Mesenchymal stem cell (in vitro differentiated cells and primary cell): ENCODE data around the gene KLHDC7B.
A peak's percentile ranks its signal among the peaks of the same experiment; 100 is the strongest.

ENCODE experiments used
- DNase-seq: peaks from one replicate; pipeline ENCODE4 v3.0.0-alpha.2; 2013
- H2AFZ ChIP-seq: one replicate; pipeline ENCODE4 v1.6.1; 2013; ENCODE audit warnings: low read depth, mild to moderate bottlenecking, control low read depth, inconsistent platforms, low read length, moderate library complexity
- H2AK5ac ChIP-seq: 2 replicates; pipeline ENCODE4 v1.6.1; 2013; ENCODE audit warnings: low read length, moderate library complexity, mild to moderate bottlenecking, inconsistent platforms; ENCODE audit not compliant: severe bottlenecking
- H2BK120ac ChIP-seq: one replicate; pipeline ENCODE4 v1.6.1; 2013; ENCODE audit warnings: low read depth, mild to moderate bottlenecking, inconsistent platforms, low read length, moderate library complexity
- H2BK12ac ChIP-seq, 2 experiments: one replicate each; pipeline ENCODE4 v1.6.1; 2013; ENCODE audit warnings: inconsistent platforms in 2 of 2, low read length in 2 of 2, mild to moderate bottlenecking in 2 of 2, moderate library complexity in 2 of 2, control low read depth in 1 of 2
- H2BK15ac ChIP-seq: one replicate; pipeline ENCODE4 v1.6.1; 2013; ENCODE audit warnings: mild to moderate bottlenecking, low read depth, inconsistent platforms; ENCODE audit not compliant: poor library complexity, severe bottlenecking
- H2BK5ac ChIP-seq: 2 replicates; pipeline ENCODE4 v1.6.1; 2013; ENCODE audit warnings: low read depth, mild to moderate bottlenecking, low read length, control low read depth, inconsistent platforms; ENCODE audit not compliant: poor library complexity, severe bottlenecking
- H3K14ac ChIP-seq, 2 experiments: one replicate each; pipeline ENCODE4 v1.6.1; 2013; ENCODE audit warnings: inconsistent platforms in 2 of 2, low read length in 2 of 2, control low read depth in 1 of 2, mild to moderate bottlenecking in 1 of 2, moderate library complexity in 1 of 2
- H3K18ac ChIP-seq, 2 experiments: one replicate each; pipeline ENCODE4 v1.6.1; 2013; ENCODE audit warnings: inconsistent platforms in 2 of 2, low read length in 2 of 2, control low read depth in 1 of 2, low read depth in 1 of 2, mild to moderate bottlenecking in 1 of 2
- H3K23ac ChIP-seq, 2 experiments: one replicate each; pipeline ENCODE4 v1.6.1; 2013; ENCODE audit warnings: inconsistent platforms in 2 of 2, low read length in 2 of 2, mild to moderate bottlenecking in 2 of 2, moderate library complexity in 2 of 2, control low read depth in 1 of 2
- H3K27ac ChIP-seq: 2 replicates; pipeline ENCODE4 v1.5.1; 2013; ENCODE audit warnings: mild to moderate bottlenecking, moderate library complexity, low read length, control low read depth, inconsistent platforms; ENCODE audit not compliant: poor library complexity, severe bottlenecking
- H3K27me3 ChIP-seq, 2 experiments: 2 replicates each; pipeline versions ENCODE4 v1.6.1 to v1.7.0; 2013; ENCODE audit warnings: low read length in 2 of 2, mild to moderate bottlenecking in 2 of 2, moderate library complexity in 2 of 2, control low read depth in 1 of 2, inconsistent platforms in 1 of 2; ENCODE audit not compliant: control insufficient read depth in 1 of 2, insufficient read depth in 1 of 2
- H3K36me3 ChIP-seq, 2 experiments: 2 replicates each; pipeline versions ENCODE4 v1.6.1 to v1.7.0; 2013; ENCODE audit warnings: low read length in 2 of 2, control low read depth in 1 of 2, inconsistent platforms in 1 of 2, low read depth in 1 of 2, mild to moderate bottlenecking in 1 of 2; ENCODE audit not compliant: insufficient read depth in 2 of 2, control insufficient read depth in 1 of 2
- H3K4ac ChIP-seq, 2 experiments: one replicate each; pipeline ENCODE4 v1.6.1; 2013; ENCODE audit warnings: inconsistent platforms in 2 of 2, low read length in 2 of 2, mild to moderate bottlenecking in 2 of 2, moderate library complexity in 2 of 2, control low read depth in 1 of 2, low read depth in 1 of 2
- H3K4me1 ChIP-seq: 2 replicates; pipeline ENCODE4 v1.6.1; 2013; ENCODE audit warnings: low read depth, low read length, control low read depth; ENCODE audit not compliant: control insufficient read depth, insufficient read depth
- H3K4me2 ChIP-seq: 2 replicates; pipeline ENCODE4 v1.6.1; 2013; ENCODE audit warnings: low read length, mild to moderate bottlenecking, inconsistent platforms; ENCODE audit not compliant: poor library complexity, severe bottlenecking
- H3K4me3 ChIP-seq, 2 experiments: 2 replicates each; pipeline versions ENCODE4 v1.5.1 to v1.7.0; 2013; ENCODE audit warnings: low read length in 2 of 2, mild to moderate bottlenecking in 2 of 2, control low read depth in 1 of 2, low read depth in 1 of 2; ENCODE audit not compliant: insufficient read depth in 1 of 2
- H3K79me1 ChIP-seq: replicated peaks from 2 replicates; pipeline ENCODE4 v1.6.1; 2013; ENCODE audit warnings: mild to moderate bottlenecking, control low read depth, low read length, inconsistent platforms; ENCODE audit not compliant: poor library complexity, severe bottlenecking
- H3K9ac ChIP-seq: 2 replicates; pipeline ENCODE4 v1.7.0; 2013; ENCODE audit warnings: mild to moderate bottlenecking, low read length, moderate library complexity
- H3K9me3 ChIP-seq: 2 replicates; pipeline ENCODE4 v1.7.0; 2013; ENCODE audit warnings: mild to moderate bottlenecking, low read length; ENCODE audit not compliant: control insufficient read depth
- H4K8ac ChIP-seq: one replicate; pipeline ENCODE4 v1.6.1; 2013; ENCODE audit warnings: inconsistent platforms, mild to moderate bottlenecking, low read length, moderate library complexity
- H4K91ac ChIP-seq: one replicate; pipeline ENCODE4 v1.6.1; 2013; ENCODE audit warnings: mild to moderate bottlenecking, low read length, inconsistent platforms
- WGBS: methylation state at CpG from one replicate; pipeline ENCODE4 v1.1.7; 2013; ENCODE audit warnings: mixed read lengths; 5-methylcytosine and 5-hydroxymethylcytosine counted together

The KLHDC7B gene

GRCh38 chr22:50553310-50553709 lies 7.6 kb downstream of the KLHDC7B start:
- 78% methylated on average over 8 of the region's 8 CpGs for WGBS
- H3K4ac ChIP-seq: no peak overlapping the region
- H3K9ac ChIP-seq: no peak overlapping the region
- H2AK5ac ChIP-seq: no peak overlapping the region
- no peak overlapping the region for H3K14ac ChIP-seq
- no peak overlapping the region for H2BK12ac ChIP-seq
- DNase-seq: no peak
- H2BK5ac ChIP-seq: no peak overlapping the region
- H2AFZ ChIP-seq: no peak overlapping the region
- H3K4me3 ChIP-seq: no peak overlapping the region
- no peak overlapping the region for H4K8ac ChIP-seq
- no peaks in the 10 kb centered on the region for H3K4me1 ChIP-seq
- no peak overlapping the region for H3K4me2 ChIP-seq
- H3K27me3 ChIP-seq: peaks cover 15 to 48% of the 10 kb centered on the region in 2 experiments
- H4K91ac ChIP-seq: no peak overlapping the region
- no peak overlapping the region for H3K23ac ChIP-seq
- no peaks in the 10 kb centered on the region for H3K79me1 ChIP-seq
- no peak overlapping the region for H2BK120ac ChIP-seq
- H3K36me3 ChIP-seq: no peaks in the 10 kb centered on the region
- H2BK15ac ChIP-seq: no peak overlapping the region
- no peaks in the 10 kb centered on the region for H3K9me3 ChIP-seq
- no peak overlapping the region for H3K27ac ChIP-seq
- H3K18ac ChIP-seq: no peak overlapping the region

- no peak overlapping the region for H2BK15ac ChIP-seq
- no peak for DNase-seq
- no peaks in the 10 kb centered on the region for H3K4me1 ChIP-seq
- H3K14ac ChIP-seq: no peak overlapping the region
- no peak overlapping the region for H3K23ac ChIP-seq
- no peak overlapping the region for H3K18ac ChIP-seq
- no peak overlapping the region for H2BK120ac ChIP-seq
- H2AFZ ChIP-seq: no peak overlapping the region
- H3K4ac ChIP-seq: no peak overlapping the region
- no peak overlapping the region for H2BK12ac ChIP-seq
- no peak overlapping the region for H3K4me2 ChIP-seq
- no peak overlapping the region for H3K9ac ChIP-seq
- H2AK5ac ChIP-seq: no peak overlapping the region
- H3K27me3 ChIP-seq: peaks cover 20 to 29% of the 10 kb centered on the region in 2 experiments
- no peak overlapping the region for H3K4me3 ChIP-seq
- H2BK5ac ChIP-seq: no peak overlapping the region
- H3K27ac ChIP-seq: no peak overlapping the region
- H4K91ac ChIP-seq: no peak overlapping the region
- H4K8ac ChIP-seq: no peak overlapping the region
- H3K79me1 ChIP-seq: no peaks in the 10 kb centered on the region
- H3K36me3 ChIP-seq: no peaks in the 10 kb centered on the region
- H3K9me3 ChIP-seq: no peaks in the 10 kb centered on the region
- whole genome bisulfite sequencing: 100% methylated on average over 1 of the region's 5 CpGs
Measured at GRCh38 chr22:50556703-50557102, 11.0 kb downstream of the KLHDC7B start.

- no peaks in the 10 kb centered on the region for H3K36me3 ChIP-seq
- H2BK12ac ChIP-seq: no peak overlapping the region
- H3K9ac ChIP-seq: no peak overlapping the region
- H3K27ac ChIP-seq: no peak overlapping the region
- no peak overlapping the region for H3K23ac ChIP-seq
- no peak overlapping the region for H2BK120ac ChIP-seq
- H2AFZ ChIP-seq: no peak overlapping the region
- no peak overlapping the region for H2BK15ac ChIP-seq
- H3K14ac ChIP-seq: no peak overlapping the region
- no peak for DNase-seq
- no peak overlapping the region for H2AK5ac ChIP-seq
- peaks cover 9% of the 10 kb centered on the region for H3K4me1 ChIP-seq
- no peak overlapping the region for H3K4me3 ChIP-seq
- no peak overlapping the region for H4K91ac ChIP-seq
- H3K27me3 ChIP-seq: peaks cover 17 to 21% of the 10 kb centered on the region in 2 experiments
- no peak overlapping the region for H2BK5ac ChIP-seq
- no peaks in the 10 kb centered on the region for H3K9me3 ChIP-seq
- H4K8ac ChIP-seq: no peak overlapping the region
- no peak overlapping the region for H3K18ac ChIP-seq
- no peak overlapping the region for H3K4me2 ChIP-seq
- no peak overlapping the region for H3K4ac ChIP-seq
- peaks cover 1% of the 10 kb centered on the region for H3K79me1 ChIP-seq
- 86% methylated on average over 3 of the region's 3 CpGs for WGBS
Measured at GRCh38 chr22:50560034-50560433, 14.3 kb downstream of the KLHDC7B start.

GRCh38 chr22:50561401-50562358 lies 16.0 kb downstream of the KLHDC7B start:
- Histone ChIP-seq H2AFZ (no peak overlapping the region), H2AK5ac (no peak overlapping the region), H3K4me3 (no peak overlapping the region), H2BK15ac (no peak overlapping the region), H3K36me3 (no peaks in the 10 kb centered on the region), H3K9me3 (no peaks in the 10 kb centered on the region), H3K14ac (no peak overlapping the region), H3K23ac (no peak overlapping the region), H3K79me1 (peaks cover 1% of the 10 kb centered on the region), H3K4me2 (no peak overlapping the region), H3K27ac (no peak overlapping the region), H3K4ac (no peak overlapping the region), H2BK120ac (no peak overlapping the region), H3K18ac (no peak overlapping the region), H4K8ac (no peak overlapping the region), H3K4me1 (peaks cover 9% of the 10 kb centered on the region), H4K91ac (no peak overlapping the region), H2BK12ac (peak overlapping the region in 1 of 2 experiments; percentile 54), H2BK5ac (no peak overlapping the region), H3K27me3 (peaks cover 13 to 14% of the 10 kb centered on the region in 2 experiments), H3K9ac (no peak overlapping the region)
- DNase-seq: no peak
- 73% methylated on average over 19 of the region's 34 CpGs for WGBS
